IMR-90 (cell line): ENCODE results near the gene CLTCL1. TPM values are rescaled to one million over a fixed set of nuclear protein-coding genes. Genes with fewer than 3 reads are reported as not detected.
"Not testable (repeated sequence)": the region's sequence is repeated elsewhere in the genome, so short reads cannot be mapped to it uniquely, and the experiment has no call there.

ENCODE experiments used
- ATAC-seq: fragments of 200-7000 bp; cut with Tn5 transposase; 2 replicates; pipeline ENCODE4 v1.9.1; 2020; ENCODE audit warnings: low read depth, mild to moderate bottlenecking, moderate library complexity
- BruUV-seq: library from RNA; stranded (reverse); fragments of 400-500 nt; replicated peaks from 2 replicates; lab custom pipeline; 2021; lab: Mats Ljungman, UMichigan
- CTCF ChIA-PET: fragments of 300-600 bp; formaldehyde crosslinking; extraction: SDS; loops from one replicate; lab custom pipeline; 2021; ENCODE audit warnings: antibody characterized with exemption; lab: Yijun Ruan, JAX
- POLR2A ChIA-PET: fragments of 300-600 bp; sonication (Branson Sonifier 250); formaldehyde crosslinking; loops from one replicate; lab custom pipeline; 2022; ENCODE audit warnings: antibody characterized with exemption; ENCODE audit not compliant: unreplicated experiment; lab: Charles Lee
- DNase-seq: peaks from one replicate; pipeline ENCODE4 v3.0.0; 2013
- H2AFZ ChIP-seq: replicated peaks from 2 replicates; pipeline ENCODE3; 2013; ENCODE audit warnings: low read length, mild to moderate bottlenecking; ENCODE audit not compliant: poor library complexity
- H2AK5ac ChIP-seq: 2 replicates; pipeline ENCODE4 v1.6.1; 2013; ENCODE audit warnings: low read depth, low read length, inconsistent platforms
- H2AK9ac ChIP-seq: replicated peaks from 2 replicates; pipeline ENCODE3; 2013; ENCODE audit warnings: mild to moderate bottlenecking, low read depth, low read length, moderate library complexity; ENCODE audit not compliant: poor library complexity
- H2BK120ac ChIP-seq: 2 replicates; pipeline ENCODE4 v1.6.1; 2013; ENCODE audit warnings: low read depth, low read length, inconsistent platforms
- H2BK15ac ChIP-seq: 3 replicates; pipeline ENCODE4 v1.6.1; 2013; ENCODE audit warnings: low read depth, low read length, inconsistent platforms
- H2BK20ac ChIP-seq: 2 replicates; pipeline ENCODE4 v1.6.1; 2013; ENCODE audit warnings: low read depth, mild to moderate bottlenecking, inconsistent platforms, low read length, moderate library complexity
- H2BK5ac ChIP-seq: 2 replicates; pipeline ENCODE4 v1.6.1; 2013; ENCODE audit warnings: mild to moderate bottlenecking, low read depth, low read length, inconsistent platforms; ENCODE audit not compliant: poor library complexity, severe bottlenecking
- H3K14ac ChIP-seq: replicated peaks from 2 replicates; pipeline ENCODE4 v1.6.1; 2013; ENCODE audit warnings: low read depth, low read length, inconsistent platforms
- H3K18ac ChIP-seq: 2 replicates; pipeline ENCODE4 v1.6.1; 2013; ENCODE audit warnings: low read depth, low read length, control low read depth
- H3K23ac ChIP-seq: 2 replicates; pipeline ENCODE4 v1.6.1; 2013; ENCODE audit warnings: low read depth, low read length, inconsistent platforms
- H3K27ac ChIP-seq: 2 replicates; pipeline ENCODE4 v1.5.1; 2013; ENCODE audit warnings: mild to moderate bottlenecking, control low read depth, low read length; ENCODE audit not compliant: insufficient read depth
- H3K27me3 ChIP-seq: 2 replicates; pipeline ENCODE4 v1.6.1; 2013; ENCODE audit warnings: low read length; ENCODE audit not compliant: control insufficient read depth, insufficient read depth
- H3K36me3 ChIP-seq: 2 replicates; pipeline ENCODE4 v1.6.1; 2013; ENCODE audit warnings: low read length, mixed read lengths; ENCODE audit not compliant: control insufficient read depth, insufficient read depth
- H3K4ac ChIP-seq: 2 replicates; pipeline ENCODE4 v1.6.1; 2013; ENCODE audit warnings: low read depth, low read length, inconsistent platforms
- H3K4me1 ChIP-seq: 2 replicates; pipeline ENCODE4 v1.6.1; 2013; ENCODE audit warnings: low read length, mixed read lengths; ENCODE audit not compliant: control insufficient read depth, insufficient read depth
- H3K4me2 ChIP-seq: 2 replicates; pipeline ENCODE4 v1.6.1; 2013; ENCODE audit warnings: low read depth, mild to moderate bottlenecking, control low read depth, low read length, moderate library complexity
- H3K4me3 ChIP-seq: 2 replicates; pipeline ENCODE4 v1.5.1; 2013; ENCODE audit warnings: low read depth, mild to moderate bottlenecking, control low read depth, low read length, moderate library complexity; ENCODE audit not compliant: insufficient read depth
- H3K56ac ChIP-seq: 2 replicates; pipeline ENCODE4 v1.6.1; 2013; ENCODE audit warnings: low read length, inconsistent platforms; ENCODE audit not compliant: insufficient read depth; ENCODE audit errors: extremely low read depth
- H3K79me1 ChIP-seq, 2 experiments: 2 replicates each; pipeline ENCODE4 v1.6.1; 2013; ENCODE audit warnings: low read length in 2 of 2, inconsistent platforms in 1 of 2, low read depth in 1 of 2
- H3K9ac ChIP-seq: 2 replicates; pipeline ENCODE4 v1.6.1; 2013; ENCODE audit warnings: low read depth, low read length, control low read depth
- H3K9me1 ChIP-seq: 2 replicates; pipeline ENCODE4 v1.6.1; 2013; ENCODE audit warnings: low read length, inconsistent platforms; ENCODE audit not compliant: insufficient read depth
- H3K9me3 ChIP-seq: 2 replicates; pipeline ENCODE4 v1.6.1; 2013; ENCODE audit warnings: low read length; ENCODE audit not compliant: control insufficient read depth, insufficient read depth
- H4K20me1 ChIP-seq: 2 replicates; pipeline ENCODE4 v1.6.1; 2013; ENCODE audit warnings: low read length, inconsistent platforms; ENCODE audit not compliant: insufficient read depth
- H4K5ac ChIP-seq: 2 replicates; pipeline ENCODE4 v1.6.1; 2013; ENCODE audit warnings: mild to moderate bottlenecking, low read depth, low read length, control low read depth
- H4K8ac ChIP-seq, 2 experiments: 2 replicates each; pipeline ENCODE4 v1.6.1; 2013; ENCODE audit warnings: low read depth in 2 of 2, low read length in 2 of 2, control low read depth in 1 of 2, inconsistent platforms in 1 of 2
- H4K91ac ChIP-seq: 2 replicates; pipeline ENCODE4 v1.6.1; 2013; ENCODE audit warnings: low read depth, low read length, inconsistent platforms; ENCODE audit not compliant: insufficient read depth
- WGBS, 2 experiments: methylation state at CpG; one replicate each; pipeline versions ENCODE4 v1.1.5 to v1.1.7; 2013; ENCODE audit warnings: missing lambda C conversion rate in 2 of 2; ENCODE audit not compliant: insufficient read length in 1 of 2; ENCODE audit errors: extremely low coverage in 2 of 2; 5-methylcytosine and 5-hydroxymethylcytosine counted together
- dilution Hi-C: fragments of 300-500 bp; cut with HindIII; formaldehyde crosslinking; loops from one replicate; pipeline ENCODE4 v1.14.3; 2018; ENCODE audit warnings: low sequenced_read_pairs; ENCODE audit not compliant: unreplicated experiment
- in situ Hi-C: fragments of 300-500 bp; cut with MboI; formaldehyde crosslinking; loops from 3 replicates; pipeline ENCODE4 v1.14.3; 2019; ENCODE audit warnings: low sequenced_read_pairs, inconsistent platforms, mixed read lengths
- intact Hi-C: fragments of 100-400 bp; cut with micrococcal nuclease; formaldehyde crosslinking; loops from 2 replicates; pipeline ENCODE4 v1.10.0; 2022
- polyA plus RNA-seq, 3 experiments: library from polyadenylated mRNA; depleted of rRNA; stranded (reverse); fragments of >200 nt; gene quantifications; 2 replicates each; pipeline ENCODE4 v1.2.3, GENCODE V29; 2012; ENCODE audit warnings: low replicate concordance in 1 of 3
- total RNA-seq: library from RNA; depleted of rRNA; stranded (reverse); fragments of >200 nt; gene quantifications from 2 replicates; pipeline ENCODE4 v1.2.3, GENCODE V29; 2012

Gene CLTCL1
- total and polyA plus RNA-seq, 2 of the 4 experiments (the other 2 are of a cell fraction): 6.2 to 8.1 TPM

DNA sequence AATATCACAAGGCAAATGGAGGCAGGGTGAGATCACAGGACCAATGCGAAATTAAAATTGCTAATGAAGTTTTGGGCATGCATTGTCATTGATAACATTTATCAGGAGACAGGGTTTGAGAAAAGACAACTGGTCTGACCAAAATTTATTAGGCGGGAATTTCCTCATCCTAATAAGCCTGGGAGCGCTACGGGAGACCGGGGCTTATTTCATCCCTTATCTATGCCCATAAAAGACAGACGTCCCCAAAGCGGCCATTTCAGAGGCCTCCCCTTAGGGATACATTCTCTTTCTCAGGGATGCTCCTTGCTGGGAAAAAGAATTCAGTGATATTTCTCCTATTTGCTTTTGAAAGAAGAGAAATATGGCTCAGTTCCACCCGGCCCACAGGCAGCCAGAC lies 28.6 kb upstream of the CLTCL1 start:
- dilution Hi-C loops, H3K9me1 ChIP-seq, H2AFZ ChIP-seq, CTCF ChIA-PET, H2BK5ac ChIP-seq, H2AK9ac ChIP-seq, H3K56ac ChIP-seq, H4K91ac ChIP-seq, H4K8ac ChIP-seq, H3K4me2 ChIP-seq, BruUV-seq, H2BK120ac ChIP-seq, DNase-seq, ATAC-seq, H2BK15ac ChIP-seq, H3K14ac ChIP-seq, H4K5ac ChIP-seq, H4K20me1 ChIP-seq, intact Hi-C loops, H3K9ac ChIP-seq, H3K27me3 ChIP-seq, in situ Hi-C loops, H3K23ac ChIP-seq, H3K4ac ChIP-seq, H3K4me1 ChIP-seq, H3K36me3 ChIP-seq, H3K18ac ChIP-seq, POLR2A ChIA-PET, H2AK5ac ChIP-seq, H3K79me1 ChIP-seq, H3K27ac ChIP-seq, H2BK20ac ChIP-seq, H3K4me3 ChIP-seq: not testable (repeated sequence)
- peaks cover 14% of the 10 kb centered on the region for H3K9me3 ChIP-seq
- no CpG with 5 or more reads among the region's 8 CpGs for WGBS, 2 experiments
